AG09309 (cell line): ENCODE results near the gene ZBTB7A.
A peak's percentile ranks its signal among the peaks of the same experiment; 100 is the strongest.

Source experiments
- DNase-seq: peaks from one replicate; pipeline ENCODE4 v3.0.0-alpha.2; 2010; ENCODE audit warnings: low read depth
- H3K4me3 ChIP-seq: 2 replicates; pipeline ENCODE4 v1.5.1; 2011; ENCODE audit warnings: mild to moderate bottlenecking, low read depth, low read length, moderate library complexity; ENCODE audit not compliant: control insufficient read depth
- TF ChIP-seq, protein P1 (sequence below): IDR thresholded peaks from 2 replicates; pipeline ENCODE4 v1.5.1; 2011; ENCODE audit warnings: mild to moderate bottlenecking, low read depth, low read length, inconsistent platforms; ENCODE audit not compliant: insufficient read depth, control insufficient read depth; ENCODE audit errors: missing control alignments

The ZBTB7A gene

DNA sequence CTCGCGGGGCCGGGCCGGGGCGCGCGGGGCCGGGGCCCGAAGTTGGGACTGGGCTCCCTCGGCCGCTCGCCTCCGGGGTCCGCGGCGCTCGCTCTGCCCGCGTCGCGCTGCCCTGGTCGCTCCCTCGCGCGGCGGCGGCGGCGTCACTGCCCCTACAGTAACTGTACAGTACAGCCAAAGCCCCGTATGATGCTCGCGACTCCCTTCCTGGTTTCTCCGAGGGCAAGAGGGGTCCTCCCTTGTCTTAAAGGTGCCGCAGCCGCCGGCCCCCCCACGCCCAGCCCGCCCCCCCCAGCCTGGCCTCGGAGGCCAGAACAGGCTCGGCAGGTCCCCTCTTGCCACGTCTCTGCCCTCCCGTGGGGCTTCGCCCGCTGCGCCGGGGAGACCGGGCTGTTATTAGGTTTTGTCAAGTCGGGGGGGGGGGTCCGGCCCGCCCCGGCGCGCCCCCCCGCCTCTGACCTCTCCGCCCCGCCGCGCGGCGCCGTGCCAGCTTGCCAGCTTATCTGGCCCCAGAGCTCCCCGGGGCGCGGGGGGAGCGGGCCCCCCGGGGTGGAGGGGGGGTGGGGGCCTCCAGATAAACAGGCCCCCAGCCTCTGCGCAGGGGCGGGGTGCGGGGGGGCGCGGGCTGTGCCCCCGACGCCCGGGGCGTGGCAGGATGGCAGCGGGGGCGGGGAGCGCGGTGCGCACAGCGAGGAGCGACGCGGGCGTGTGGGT, at the start of gene ZBTB7A:
Gene ZBTB7A (minus strand): TSS at position 218 of the 714 bp plus-strand sequence. CDS start 11,667 bp downstream, outside the sequence.
- peak within 1 kb of the TSS; percentile 97 for H3K4me3 ChIP-seq
- TF ChIP-seq, protein P1, sequence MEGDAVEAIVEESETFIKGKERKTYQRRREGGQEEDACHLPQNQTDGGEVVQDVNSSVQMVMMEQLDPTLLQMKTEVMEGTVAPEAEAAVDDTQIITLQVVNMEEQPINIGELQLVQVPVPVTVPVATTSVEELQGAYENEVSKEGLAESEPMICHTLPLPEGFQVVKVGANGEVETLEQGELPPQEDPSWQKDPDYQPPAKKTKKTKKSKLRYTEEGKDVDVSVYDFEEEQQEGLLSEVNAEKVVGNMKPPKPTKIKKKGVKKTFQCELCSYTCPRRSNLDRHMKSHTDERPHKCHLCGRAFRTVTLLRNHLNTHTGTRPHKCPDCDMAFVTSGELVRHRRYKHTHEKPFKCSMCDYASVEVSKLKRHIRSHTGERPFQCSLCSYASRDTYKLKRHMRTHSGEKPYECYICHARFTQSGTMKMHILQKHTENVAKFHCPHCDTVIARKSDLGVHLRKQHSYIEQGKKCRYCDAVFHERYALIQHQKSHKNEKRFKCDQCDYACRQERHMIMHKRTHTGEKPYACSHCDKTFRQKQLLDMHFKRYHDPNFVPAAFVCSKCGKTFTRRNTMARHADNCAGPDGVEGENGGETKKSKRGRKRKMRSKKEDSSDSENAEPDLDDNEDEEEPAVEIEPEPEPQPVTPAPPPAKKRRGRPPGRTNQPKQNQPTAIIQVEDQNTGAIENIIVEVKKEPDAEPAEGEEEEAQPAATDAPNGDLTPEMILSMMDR, result no peak
- DNase-seq, result no peak

DNA sequence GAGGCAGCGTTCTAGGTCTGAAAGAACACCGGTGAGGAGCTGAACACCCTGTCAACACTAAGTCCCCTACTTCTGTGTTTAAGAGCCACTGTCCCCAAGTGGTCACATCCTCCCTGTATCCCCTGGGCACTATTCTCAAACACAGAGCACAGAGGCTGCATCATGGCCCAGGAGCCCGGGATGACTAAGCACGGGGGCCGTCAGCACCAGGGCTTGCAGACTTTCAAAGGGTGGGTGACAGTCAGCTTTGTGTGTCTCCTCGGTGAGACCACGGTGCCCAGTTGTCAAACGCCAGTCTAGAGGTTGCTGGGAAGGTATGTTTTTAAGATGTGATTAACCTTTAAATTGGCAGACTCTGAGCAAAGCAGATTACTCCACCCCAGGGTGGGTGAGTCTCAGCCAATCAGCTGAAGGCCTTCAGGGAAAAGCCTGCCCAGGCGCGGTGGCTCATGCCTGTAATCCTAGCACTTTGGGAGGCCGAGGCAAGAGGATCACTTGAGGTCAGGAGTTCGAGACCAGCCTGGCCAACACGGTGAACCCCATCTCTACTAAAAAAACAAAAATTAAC, 49.2 kb upstream of the ZBTB7A start:
- no peak for DNase-seq
- TF ChIP-seq, protein P1, result no peak
- H3K4me3 ChIP-seq, result no peak overlapping the region

DNA sequence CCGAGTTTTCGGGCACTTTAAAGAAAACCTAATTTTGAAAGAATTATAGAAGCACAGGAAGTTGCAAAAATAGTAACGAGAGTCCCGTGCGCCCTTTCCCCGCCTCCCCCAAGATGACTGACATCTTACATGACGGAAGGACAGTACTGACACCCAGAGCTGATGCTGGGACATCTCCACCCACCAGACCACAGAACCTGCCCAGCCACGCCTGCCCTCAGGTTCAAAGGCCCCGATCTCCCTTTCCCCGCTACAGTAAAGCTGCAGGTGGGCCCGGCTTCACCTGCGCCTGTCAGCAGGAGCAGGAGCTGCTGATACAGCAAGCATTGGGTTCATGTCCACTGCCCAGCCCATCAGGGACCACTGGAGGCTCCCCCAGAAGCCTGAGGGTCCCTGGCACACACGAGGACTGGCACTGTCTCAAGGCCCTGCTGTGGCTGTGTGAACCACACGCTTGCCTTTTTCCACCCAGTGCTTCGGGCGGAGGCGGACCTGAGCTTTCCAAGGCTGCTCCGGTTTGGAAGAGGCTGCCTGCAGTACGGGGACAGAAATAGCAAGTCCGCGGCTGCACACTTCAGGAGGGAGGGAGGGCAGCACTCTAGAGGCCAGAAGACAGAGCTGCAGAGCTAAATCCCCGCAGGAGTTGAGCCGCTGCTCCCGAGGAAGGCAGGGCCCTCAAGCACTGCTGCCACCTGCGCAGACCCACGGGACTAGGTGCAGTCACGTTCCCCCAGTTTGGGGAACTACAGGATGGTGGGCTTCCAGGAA, 48.5 kb upstream of the ZBTB7A start:
- no peak for DNase-seq
- TF ChIP-seq, protein P1, result no peak
- H3K4me3 ChIP-seq, result no peak overlapping the region

DNA sequence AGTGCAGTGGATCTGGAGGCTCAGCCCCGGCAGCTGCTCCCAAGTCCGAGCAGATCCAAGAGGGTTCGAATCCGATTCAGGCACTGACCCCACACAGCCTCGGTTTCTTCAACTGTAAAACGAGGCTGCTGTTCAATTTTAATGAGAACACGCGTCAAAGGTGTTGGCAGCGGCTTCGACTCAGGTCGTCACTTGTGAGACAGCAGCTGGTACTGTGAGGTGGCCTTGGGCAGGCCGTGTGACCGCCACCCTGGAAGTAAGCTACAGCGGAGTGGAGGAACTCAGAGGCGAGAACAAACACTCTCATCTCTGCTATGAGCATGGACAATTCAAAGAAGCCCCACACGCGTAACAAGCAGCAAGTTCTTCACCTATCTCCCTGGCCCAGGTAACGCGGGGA, 47.5 kb upstream of the ZBTB7A start:
- no peak overlapping the region for H3K4me3 ChIP-seq
- no peak for DNase-seq
- TF ChIP-seq, protein P1, result no peak

DNA sequence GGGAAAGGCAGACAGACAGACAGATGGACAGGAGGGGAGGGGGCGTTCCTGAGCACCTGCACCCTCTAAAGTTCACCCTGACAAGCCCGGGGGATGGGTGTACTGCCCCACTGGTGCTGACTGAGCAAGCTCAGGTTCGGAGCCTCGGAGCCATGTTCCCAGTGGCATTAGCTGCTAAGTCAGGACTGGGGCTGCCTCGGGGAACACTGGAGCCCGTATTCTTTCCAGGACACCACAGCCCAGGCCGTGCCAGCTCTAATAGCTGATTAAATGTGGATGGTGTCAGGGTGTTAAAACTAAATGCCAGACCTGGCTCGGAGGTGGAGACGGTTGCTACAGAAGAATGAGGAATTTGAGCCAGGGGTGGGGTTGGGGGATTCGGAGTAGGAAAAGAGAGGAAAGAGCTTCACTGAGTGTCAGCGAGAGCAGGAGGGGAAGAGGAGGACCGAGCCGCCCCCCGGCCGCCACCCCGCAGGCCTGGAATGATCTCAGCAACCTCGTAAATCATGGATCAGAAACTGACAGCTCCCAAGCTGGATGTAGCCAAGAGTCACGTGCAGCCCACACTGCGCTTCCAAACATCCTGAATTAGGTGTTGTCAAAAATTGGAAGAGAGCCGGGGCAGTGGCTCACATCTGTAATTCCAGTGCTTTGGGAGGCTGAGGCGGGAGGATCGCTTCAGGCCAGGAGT, 46.8 kb upstream of the ZBTB7A start:
- no peak overlapping the region for H3K4me3 ChIP-seq
- no peak for DNase-seq
- TF ChIP-seq, protein P1, result no peak

DNA sequence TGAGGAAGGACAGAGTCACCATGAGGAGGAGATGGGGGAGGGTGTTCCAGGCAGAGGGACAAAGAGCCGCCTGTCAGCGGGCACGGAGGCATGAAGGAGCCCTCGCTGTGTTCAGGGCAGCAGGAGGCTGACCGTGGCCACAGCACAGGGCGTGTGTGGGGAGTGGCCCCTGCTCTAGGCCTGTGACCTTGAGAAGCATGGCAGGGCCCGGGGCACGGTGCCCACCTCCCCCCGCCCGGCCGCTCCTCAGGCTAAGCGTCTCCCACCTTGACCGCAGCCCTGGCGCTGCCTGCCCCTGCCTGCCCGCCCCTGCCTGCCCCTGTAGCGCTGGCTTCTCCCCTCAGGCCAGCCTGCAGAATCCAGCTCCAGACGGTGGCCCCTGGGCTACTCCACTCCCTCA, 45.7 kb upstream of the ZBTB7A start:
- H3K4me3 ChIP-seq, result no peak overlapping the region
- DNase-seq, result no peak
- TF ChIP-seq, protein P1, result no peak
